NCI-H82 treated with DMSO at 0.1 percent for 48 hours (cell line): ENCODE results near the gene FPR3.
"Not testable (repeated sequence)": the region's sequence is repeated elsewhere in the genome, so short reads cannot be mapped to it uniquely, and the experiment has no call there.

Experiments used
- DNase-seq: peaks from one replicate; lab custom pipeline; 2025; ENCODE audit not compliant: unreplicated experiment; lab: John Stamatoyannopoulos, UW

FPR3 gene

DNA sequence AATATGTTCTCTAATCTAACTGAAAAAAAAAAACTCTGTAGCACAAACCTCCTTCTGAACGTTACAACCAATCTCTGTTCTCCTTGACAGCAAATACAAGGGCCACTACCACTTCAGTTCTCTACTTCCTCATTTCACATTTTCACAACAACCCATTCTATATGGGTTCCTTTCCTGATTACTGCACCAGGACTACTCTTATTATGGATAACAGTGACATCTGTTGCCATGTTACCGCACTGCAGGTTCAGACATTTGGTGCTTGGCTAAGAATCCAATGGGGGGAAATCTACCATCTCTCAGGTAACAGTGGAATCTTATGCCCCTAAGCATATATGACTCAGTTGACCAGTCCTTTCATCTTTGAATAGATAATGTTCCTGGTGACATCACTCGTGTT, 11.6 kb upstream of the FPR3 start:
- DNase-seq, result no peak

DNA sequence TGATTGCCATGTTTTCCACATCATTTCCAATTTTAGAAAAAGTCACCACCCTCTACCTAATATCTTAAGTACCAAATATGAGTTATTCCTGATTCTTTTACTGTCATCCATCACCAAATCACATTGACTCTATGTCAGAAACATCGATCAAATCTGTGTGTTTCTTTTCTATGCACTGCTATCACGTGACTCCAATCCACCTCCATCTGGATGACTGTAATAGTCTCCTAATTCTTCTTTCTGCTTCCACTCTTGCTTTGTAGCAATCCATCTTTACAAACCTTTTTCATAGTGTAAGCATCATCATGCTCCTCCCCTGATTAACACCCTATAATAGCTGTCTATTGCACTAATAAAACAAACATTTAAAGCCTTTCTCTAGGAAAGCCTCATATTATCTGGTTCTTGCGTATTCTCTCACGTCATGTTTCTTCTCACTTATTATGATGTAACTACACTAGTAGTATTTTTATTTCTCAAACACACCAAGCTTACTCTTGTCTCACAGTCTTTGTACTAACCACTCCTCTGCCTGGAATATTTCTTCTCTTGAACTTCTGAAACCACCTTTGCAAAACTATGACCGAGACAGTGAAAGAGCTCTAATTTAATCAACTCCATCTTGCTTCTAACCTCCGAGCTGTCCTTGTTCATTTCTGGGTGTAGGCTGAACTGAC, 10.7 kb upstream of the FPR3 start:
- DNase-seq, result no peak

DNA sequence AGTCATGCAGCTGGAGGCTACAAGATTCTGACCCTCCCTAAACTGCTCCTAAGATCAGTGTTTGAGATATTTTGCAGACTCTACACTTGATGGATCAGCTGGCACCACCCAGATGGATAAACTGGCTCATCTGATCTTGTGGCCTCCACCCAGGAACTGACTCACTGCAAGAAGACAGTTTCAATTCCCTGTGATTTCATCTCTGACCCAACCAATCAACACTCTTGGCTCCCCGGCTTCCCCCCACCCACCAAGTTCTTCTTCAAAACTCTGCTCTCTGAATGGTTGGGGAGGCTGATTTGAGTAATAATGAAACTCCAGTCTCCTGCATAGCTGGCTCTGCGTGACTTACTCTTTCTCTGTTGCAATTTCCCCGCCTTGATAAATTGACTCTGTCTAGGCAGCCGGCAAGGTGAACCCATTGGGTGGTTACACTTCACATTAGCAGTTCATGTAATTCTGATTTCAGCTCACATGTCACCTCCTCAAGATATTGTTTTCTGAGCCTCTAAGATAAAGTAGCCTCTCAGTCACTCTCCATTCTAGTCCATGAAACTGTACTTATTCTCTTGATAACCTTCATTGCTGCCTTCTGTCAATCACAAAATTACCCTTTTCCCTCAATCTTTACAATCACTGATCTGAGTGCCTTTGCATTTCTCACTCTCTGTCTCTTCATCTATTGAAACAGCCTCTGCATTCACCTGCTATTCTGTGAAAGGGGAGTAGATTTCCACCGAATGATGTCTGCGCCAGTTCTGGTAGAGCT, 9.9 kb upstream of the FPR3 start:
- no peak for DNase-seq

DNA sequence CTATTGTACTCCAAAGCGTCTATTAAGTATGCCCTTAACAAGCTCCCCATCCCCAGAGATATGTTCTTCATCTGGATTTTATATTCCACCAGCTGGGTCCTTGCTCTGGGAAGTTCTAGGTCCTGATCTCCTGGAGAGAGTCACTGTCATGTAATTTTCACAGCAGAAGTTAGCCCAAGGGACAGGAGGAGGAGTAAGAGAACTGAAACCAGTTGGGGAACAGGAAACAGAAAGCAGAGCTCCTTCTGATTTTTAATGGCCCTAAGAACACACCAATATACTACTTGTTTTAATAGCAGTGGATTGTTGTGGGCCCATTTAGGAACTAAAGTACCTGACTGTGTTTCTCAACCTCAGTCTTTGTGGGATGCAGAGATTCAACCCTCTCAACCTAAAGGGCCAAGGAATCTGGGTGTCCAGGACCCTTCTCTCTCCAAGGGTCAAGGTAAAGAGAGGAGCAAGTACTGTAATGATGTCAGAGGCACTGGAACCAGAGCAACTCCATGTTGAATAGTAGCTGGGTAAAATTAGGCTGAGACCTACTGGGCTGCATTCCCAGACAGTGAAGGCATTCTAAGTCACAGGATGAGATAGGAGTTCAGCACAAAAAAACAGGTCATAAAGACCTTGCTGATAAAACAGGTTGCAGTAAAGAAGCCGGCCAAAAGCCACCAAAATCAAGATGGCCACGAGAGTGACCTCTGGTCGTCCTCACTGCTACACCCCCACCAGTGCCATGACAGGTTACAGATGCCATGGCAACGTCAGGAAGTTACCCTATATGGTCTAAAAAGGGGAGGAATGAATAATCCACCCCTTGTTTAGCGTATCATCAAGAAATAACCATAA, 8.1 kb upstream of the FPR3 start:
- DNase-seq, result no peak

DNA sequence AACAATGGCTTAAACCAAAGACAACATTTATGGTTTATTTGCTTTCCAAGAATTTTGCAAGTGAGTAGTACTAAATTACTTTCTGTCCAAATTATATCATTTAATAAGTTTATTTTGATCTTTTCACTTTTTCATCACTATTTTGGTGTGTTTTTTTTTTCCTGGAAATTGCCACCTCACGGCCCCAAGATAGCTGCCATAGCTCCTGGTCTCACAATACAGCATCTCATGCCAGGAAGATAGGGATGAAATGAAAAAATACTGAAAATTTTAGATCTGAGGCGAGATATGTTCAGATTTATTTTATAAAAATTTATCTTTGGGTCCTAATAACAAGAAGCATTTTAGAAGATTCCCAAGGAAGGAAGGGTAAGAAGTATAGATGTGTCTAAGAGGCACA, 6.9 kb upstream of the FPR3 start:
- no peak for DNase-seq

DNA sequence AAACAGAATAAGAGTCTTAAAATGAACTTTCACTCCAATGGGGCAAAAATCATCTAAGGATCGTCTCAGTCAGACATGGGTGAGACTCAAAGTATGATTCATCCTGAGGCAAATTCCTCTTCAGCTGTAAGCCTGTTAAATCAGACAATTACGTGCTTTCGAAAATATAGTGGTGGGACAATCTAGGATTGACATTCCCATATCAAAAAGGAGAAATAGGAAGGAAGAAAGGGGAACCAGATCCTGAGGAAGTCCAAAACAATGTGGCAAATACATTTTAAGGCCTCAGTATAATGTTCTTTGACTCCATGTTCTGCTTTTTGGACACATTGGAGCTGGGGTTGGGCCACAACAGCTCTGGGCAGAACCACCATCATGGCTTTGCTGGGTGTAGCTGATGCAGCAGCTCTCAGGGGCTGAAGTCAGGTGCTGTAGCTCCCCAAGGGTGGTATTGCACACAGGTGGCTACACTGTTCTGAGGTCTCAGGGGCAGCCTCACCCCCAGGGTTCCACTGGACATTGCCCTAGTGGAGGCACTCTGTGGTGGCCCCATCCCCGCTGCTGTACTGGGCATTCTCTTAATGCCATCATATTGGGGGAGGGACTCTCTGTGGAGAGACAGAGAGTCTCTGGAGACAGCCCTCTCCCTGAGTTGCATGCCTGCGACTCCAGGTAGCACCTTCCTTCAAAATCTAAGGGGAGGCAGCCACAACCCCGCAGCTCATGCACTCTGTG, 5.7 kb upstream of the FPR3 start:
- no peak for DNase-seq

DNA sequence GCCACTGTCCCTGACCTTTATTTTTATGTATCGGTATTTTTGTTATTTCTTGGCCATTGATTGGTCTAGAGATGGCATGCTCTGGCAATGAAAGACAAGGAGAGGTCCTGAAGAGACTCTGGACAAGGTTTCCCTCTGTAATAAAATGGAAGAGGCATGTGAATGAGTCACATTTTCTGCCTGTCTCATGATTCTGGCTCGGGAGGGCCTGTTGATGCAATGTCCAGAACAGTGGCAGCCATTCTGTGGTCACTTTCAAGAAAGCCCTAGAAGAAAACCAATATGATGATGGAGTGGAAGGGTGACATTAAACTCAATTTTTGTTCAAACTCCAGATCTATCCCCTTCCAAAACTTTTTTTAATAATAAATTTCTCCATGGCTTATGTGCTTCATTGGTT, 2.0 kb upstream of the FPR3 start:
- DNase-seq, result no peak

DNA sequence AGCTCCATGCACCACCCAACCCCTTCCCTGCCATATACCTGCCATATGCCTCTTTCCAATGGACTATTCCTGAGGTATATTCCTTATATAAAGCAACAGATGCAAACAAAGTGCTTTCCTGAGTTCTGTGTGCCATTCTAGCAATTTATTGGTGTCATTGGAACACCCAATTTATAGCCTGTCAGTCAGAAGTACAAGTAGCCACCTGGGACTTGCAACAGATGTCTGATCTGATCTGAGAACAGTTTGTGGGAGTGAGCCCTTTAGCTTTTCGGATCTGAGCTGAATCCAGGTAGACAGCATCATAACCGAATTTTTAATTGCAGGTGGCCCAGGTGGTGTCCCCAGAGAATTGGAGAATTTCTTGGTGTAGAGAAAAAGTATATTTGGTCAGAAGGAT, 963 bp upstream of the FPR3 start:
- no peak for DNase-seq

DNA sequence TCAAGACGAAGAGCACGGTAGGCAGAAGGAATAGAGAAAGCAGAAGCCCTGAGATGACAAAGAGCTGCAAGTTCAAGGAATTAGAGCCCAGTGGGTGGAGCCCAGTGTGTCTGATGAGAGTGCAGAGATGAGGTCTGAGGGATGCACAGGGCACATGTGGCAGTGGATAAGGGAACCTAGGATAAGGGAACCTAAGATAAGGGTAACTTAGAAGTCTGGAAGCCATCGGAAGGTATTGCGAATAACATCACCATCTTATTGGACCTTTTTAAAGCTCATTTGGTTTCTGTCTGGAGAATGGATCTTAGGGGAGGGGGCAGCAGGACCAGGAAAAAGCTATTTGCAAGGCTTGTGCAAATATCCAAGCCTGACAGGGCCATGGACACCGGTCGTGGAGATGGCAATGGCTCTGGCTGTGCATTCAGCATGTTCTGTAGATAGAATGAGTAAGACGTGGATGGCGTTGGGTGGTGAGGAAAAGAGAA, 1.3 kb downstream of the FPR3 start:
- DNase-seq, result no peak

DNA sequence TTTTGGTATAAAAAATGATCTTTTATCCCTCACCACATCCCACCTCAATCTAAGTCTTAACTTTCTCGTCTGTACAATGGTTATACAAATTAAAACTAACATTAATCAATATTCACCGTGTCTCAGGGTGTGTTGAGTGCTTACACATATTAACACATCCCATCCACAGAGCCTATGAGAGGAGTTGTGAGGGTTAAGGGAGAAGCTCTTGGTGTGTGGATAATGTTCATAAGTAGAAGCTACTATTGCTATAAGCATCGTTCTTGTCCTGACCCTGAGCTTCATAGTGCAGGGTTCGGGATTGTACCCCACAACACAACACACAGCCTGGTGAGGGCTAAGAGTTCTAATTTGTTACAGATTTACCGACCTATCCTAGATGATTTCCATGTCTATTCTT, 2.5 kb downstream of the FPR3 start:
- DNase-seq, result no peak

DNA sequence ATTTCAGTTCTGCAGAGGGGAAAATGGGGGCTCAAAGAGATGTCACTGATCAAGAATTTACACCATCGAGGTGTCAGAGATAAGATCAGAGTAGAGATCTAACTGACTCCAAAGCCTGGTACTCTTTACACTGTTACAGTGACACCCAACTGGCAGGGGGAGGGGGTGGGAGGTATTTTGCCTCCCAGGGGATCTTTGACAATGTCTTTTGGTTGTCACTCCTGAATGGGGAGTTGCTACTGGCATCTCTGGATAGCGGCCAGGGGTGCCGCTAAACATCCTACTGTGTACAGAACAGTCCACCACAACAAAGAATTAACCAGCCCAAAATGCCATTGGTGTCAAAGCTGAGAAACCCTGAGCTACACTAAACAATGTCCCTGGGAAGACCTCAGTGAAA, 3.1 kb downstream of the FPR3 start:
- DNase-seq, result no peak

DNA sequence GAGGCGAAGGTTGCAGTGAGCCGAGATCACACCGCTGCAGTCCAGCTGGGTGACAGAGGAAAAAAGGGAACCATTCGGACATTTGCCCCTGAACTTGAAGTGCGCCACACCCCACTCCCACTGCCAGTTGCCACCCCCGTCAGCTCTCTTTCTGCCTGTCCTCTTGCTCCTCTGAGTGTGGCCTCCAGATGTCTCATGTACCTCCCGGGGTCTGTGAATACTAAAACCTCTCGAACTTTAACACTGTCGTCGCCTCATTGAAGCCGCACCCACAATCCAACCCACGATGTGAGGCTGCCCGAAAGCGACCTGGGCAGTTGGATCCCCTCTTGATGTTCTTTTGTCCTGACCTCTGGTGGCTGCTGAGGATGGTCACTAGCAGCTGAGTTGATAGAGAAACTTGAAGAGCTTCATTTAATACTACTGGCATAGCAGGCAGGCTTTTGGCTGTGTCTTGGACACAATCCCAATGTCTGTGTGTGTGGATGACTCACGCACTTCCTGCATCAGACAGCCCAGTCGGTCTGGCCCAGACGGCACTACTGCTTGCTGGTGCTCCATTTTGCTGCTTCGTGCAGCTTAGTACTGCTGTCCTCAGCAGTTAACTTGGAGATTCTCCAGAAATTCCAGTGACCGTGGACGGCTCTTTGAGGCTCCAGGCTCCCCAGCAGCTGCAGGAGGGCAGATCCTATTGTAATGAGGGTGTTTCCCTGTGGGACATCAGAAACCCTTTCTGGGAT, 4.2 kb downstream of the FPR3 start:
- DNase-seq, result no peak

DNA sequence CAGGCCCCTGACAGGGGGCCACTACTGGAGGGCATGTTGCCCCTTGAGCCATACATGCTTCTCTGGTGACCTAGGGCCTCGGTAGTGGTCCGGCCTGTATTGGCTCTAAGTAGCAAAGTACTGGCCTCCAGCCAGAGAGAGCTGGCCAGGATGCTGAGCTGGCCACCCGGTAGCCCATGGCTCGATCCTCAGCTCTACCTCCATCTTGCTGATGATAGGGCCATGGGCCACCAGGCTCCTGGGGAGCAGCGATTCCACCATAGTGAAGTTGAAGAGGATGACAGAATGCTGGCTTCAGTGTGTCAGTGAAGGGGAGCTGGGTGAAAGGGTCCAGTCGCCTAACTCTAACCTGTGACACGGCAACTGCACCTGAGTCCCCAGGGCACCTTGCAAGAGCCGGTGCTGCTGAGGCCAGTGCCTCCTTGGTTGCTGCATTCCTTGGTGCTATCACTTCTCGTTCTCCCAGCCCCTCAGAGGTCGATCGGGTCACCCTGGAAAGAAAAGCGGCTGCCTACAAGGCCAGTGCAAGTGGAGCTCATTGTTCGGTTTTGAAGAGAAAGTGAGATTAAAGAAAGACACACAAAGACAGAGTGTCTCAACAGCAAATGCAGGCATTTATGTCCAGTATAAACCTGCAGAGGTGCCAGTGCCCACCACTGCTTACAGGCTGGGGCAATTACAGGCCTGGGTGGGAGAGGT, 5.0 kb downstream of the FPR3 start:
- DNase-seq, result no peak

DNA sequence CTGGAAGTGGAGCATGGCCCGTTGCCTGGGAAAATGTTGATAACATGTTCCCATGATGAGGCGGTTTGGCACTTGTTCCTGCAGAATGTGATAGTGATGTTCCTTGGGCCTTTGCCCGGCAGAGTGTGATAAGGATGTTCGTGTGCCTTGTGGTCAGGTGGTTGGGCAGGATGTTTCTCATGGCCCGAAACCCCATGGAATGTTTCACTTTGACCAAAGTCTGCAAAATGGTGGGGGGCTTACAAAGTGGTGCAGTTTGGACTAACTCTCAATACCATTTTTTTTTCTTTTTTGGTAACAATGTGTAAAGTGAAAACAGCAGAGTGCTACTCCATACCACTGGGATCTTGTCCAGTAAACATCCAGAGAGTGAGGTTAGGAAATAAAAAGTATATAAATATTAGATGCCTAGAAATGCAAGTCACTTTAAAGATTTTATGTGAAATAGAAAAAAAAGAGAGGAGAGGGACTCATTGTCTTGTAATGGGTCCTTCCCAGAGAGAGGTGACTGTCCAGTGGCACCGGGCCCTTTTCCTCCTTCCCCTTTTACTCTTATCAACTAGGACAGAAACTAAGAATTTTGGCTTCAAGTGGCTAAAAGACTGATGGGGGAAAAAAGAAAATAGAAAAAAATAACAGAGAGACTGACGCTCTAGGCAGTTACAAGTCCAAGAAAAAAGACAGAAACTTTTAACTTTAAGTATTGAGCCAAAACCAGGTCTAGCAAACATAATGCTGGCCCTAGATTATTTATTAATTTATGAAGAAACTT, 5.7 kb downstream of the FPR3 start:
- no peak for DNase-seq

DNA sequence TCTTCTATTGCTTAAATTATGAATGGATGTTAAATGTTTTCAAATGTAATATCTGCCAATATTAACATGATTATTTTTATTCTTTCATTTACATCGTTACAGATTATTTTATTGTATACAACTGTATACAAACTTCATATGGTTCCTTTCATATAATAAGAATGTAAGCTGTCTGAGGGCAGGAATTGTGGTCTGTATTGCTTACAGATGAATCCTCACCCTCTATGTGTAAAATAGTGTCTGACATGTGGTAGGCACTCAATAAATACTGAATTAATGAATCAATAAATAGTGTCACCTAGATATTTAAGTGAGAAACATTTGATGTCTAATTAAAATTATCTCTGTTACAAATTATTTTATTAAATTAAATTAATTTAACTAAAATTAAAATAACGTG, 7.8 kb downstream of the FPR3 start:
- no peak for DNase-seq

DNA sequence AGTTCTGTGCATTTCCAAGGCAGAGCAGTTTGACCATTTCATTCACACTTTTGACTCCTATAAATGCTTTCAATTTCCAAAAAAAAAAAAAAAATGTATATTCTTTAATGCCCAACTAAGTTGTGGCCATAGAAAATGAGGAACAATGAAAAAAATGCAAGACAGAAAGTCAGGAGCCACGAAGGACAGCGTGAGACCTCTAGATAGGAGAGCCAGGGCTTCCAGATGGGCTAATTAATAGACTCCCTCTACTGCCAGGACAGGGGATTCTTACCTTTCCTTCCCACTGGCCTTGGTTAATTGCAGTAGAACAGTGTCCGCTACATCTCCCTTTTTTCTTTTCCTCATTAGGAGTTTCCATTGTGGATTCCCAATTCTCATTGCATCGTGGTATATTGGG, 8.6 kb downstream of the FPR3 start:
- DNase-seq, result no peak

DNA sequence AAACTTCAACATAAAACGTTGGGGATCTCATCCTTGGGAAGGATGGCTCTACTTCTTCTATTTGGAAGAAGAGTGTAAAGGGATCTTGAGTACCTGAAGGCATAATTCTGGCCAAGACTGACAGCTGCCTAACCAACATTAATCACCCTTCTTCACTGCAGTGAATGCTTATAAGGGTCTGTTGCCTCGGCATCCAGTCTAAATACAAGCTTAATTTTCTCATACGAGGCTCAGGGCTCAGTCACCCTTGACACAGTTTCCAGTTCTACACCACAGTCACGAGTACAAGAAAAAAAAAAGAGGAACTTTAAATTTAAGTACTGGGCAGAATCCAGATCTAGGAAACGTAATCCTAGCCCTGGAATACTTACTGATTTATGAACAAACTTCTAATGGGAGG, 9.0 kb downstream of the FPR3 start:
- no peak for DNase-seq

DNA sequence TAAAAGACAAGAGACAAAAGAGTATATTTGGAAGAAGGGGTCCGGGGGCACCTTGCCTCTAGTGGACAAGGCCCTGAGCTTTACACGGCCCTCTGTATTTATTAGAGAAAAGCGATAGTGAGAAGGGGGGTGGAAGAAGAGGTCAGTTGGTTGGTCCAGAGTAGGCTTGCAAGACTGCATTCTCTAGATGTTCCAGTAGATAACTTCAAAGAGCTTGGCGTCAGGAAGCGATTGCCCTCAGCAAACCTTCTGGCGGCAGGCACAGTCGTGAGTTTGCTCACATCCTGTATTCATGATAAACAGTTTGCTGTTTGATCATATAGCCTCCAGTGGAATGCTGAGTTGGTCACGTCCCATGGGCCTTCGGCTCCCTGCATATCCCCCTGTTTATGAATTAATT, 9.8 kb downstream of the FPR3 start:
- DNase-seq, result not testable (repeated sequence)

DNA sequence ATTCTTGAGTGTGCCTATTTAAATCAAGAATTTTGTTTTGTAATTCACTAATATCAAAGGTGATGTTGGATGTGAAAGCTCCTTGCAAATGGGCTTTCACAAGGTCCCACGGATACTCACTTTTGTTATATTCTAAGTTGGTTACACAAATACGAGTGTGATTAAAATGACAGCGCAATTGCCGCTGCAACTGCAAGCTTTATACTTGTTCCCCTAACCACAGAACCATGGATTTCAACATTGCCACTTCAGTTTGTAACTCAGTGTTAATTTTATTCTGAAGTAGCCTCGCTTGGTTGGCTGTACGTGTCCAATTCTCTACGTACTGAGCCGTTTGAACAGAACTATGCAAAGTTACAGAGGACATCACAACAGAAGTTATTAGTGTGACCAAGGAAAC, 10.4 kb downstream of the FPR3 start:
- not testable (repeated sequence) for DNase-seq
